Effector memory CD4-positive, alpha-beta T cell (primary cell): ENCODE data around the gene NDUFS4.
"Not testable (repeated sequence)": the region's sequence is repeated elsewhere in the genome, so short reads cannot be mapped to it uniquely, and the experiment has no call there.

Source experiments
- DNase-seq, 3 donors: peaks; one replicate each; pipeline ENCODE4 v3.0.0-alpha.2; 2020
- H3K27ac ChIP-seq: 2 replicates; pipeline ENCODE4 v1.7.0; 2013; ENCODE audit warnings: mild to moderate bottlenecking, low read length, moderate library complexity; ENCODE audit not compliant: insufficient read depth, poor library complexity, severe bottlenecking
- H3K27me3 ChIP-seq: replicated peaks from 2 replicates; pipeline ENCODE4 v1.7.0; 2013; ENCODE audit warnings: mild to moderate bottlenecking, low read length; ENCODE audit not compliant: insufficient read depth, control insufficient read depth, poor library complexity, severe bottlenecking
- H3K36me3 ChIP-seq: 2 replicates; pipeline ENCODE4 v1.7.0; 2013; ENCODE audit warnings: mild to moderate bottlenecking, low read length, moderate library complexity; ENCODE audit not compliant: control insufficient read depth, insufficient read depth
- H3K4me1 ChIP-seq: 2 replicates; pipeline ENCODE4 v1.7.0; 2013; ENCODE audit warnings: low read length, mild to moderate bottlenecking; ENCODE audit not compliant: control insufficient read depth, insufficient read depth, poor library complexity, severe bottlenecking
- H3K4me3 ChIP-seq: 2 replicates; pipeline ENCODE4 v1.7.0; 2013; ENCODE audit warnings: low read length, low read depth, mild to moderate bottlenecking; ENCODE audit not compliant: insufficient read depth, poor library complexity, severe bottlenecking
- H3K9me3 ChIP-seq: 2 replicates; pipeline ENCODE4 v1.7.0; 2013; ENCODE audit warnings: mild to moderate bottlenecking, low read length, moderate library complexity; ENCODE audit not compliant: control insufficient read depth

NDUFS4 gene

GRCh38 chr5:53597894-53598293, 37.5 kb downstream of the NDUFS4 start:
- H3K27ac ChIP-seq: no peak overlapping the region
- no peaks in the 10 kb centered on the region for H3K4me1 ChIP-seq
- no peak overlapping the region for H3K4me3 ChIP-seq
- H3K36me3 ChIP-seq: no peaks in the 10 kb centered on the region
- no peaks in the 10 kb centered on the region for H3K27me3 ChIP-seq
- H3K9me3 ChIP-seq: no peaks in the 10 kb centered on the region
- no peak for DNase-seq

DNA sequence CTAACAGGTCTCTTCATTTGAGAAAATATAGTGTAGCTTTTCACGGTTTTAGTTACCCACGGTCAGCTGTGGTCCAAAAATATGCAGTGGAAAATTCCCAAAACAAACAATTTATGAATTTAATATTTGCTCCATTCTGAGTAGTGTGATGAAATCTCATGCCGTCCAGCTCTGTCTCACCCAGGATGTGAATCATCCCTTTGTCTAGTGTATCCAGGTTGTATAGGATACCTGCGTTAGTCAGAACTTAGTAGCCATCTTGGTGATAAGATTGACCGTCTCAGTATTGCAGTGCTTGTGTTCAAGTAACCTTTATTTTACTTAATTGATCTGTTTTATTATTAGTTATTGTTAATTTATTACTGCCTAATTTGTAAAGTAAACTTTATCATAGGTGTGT, 41.1 kb downstream of the NDUFS4 start:
- no peak for DNase-seq
- Histone ChIP-seq H3K4me1 (no peaks in the 10 kb centered on the region), H3K27ac (no peak overlapping the region), H3K9me3 (no peaks in the 10 kb centered on the region), H3K27me3 (no peaks in the 10 kb centered on the region), H3K4me3 (no peak overlapping the region), H3K36me3 (peaks cover 7% of the 10 kb centered on the region)

GRCh38 chr5:53603009-53603687, 42.7 kb downstream of the NDUFS4 start:
- Histone ChIP-seq H3K9me3 (no peaks in the 10 kb centered on the region), H3K27ac (no peak overlapping the region), H3K27me3 (no peaks in the 10 kb centered on the region), H3K4me3 (no peak overlapping the region), H3K36me3 (peaks cover 7% of the 10 kb centered on the region), H3K4me1 (no peaks in the 10 kb centered on the region)
- no peak for DNase-seq

DNA sequence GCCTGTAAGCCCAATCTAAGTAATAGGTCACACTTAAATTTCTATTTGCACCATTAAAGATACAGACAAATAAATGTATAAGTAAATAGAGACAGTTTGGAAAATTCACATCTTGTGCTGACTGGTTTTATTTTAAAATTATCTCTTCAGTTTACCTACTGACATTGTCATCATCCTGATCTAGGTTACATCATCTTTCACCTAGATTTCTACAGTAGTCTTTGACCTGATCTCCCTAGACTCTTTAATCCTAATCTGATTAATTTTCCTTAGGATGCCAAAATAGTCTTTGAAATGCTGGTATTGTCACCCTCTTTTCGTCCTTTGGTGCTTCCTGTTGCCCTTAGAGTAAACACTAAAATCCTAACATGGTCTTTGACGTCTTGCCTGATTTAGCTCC, 43.9 kb downstream of the NDUFS4 start:
- Histone ChIP-seq H3K27me3 (no peaks in the 10 kb centered on the region), H3K4me1 (no peaks in the 10 kb centered on the region), H3K4me3 (no peak overlapping the region), H3K9me3 (no peaks in the 10 kb centered on the region), H3K27ac (no peak overlapping the region), H3K36me3 (peaks cover 7% of the 10 kb centered on the region)
- DNase-seq: no peak

DNA sequence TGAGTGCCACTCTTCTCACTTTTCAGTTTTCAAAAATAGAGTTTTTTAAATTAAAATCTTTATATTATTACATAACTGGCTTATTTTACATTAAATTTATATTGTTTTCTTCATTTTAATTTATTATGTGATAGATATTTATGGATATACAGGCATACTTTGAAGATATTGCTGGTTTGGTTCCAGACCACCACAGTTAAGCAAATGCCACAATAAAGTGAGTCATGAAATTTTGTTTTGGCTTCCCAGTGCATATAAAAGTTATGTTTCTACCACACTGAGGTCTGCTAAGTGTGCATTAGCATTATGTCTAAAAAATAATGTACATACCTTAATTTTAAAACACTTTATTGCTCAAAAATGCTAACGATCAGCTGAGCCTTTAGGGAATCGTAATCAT, 47.4 kb downstream of the NDUFS4 start:
- no peak for DNase-seq
- Histone ChIP-seq H3K9me3 (no peaks in the 10 kb centered on the region), H3K36me3 (peaks cover 10% of the 10 kb centered on the region), H3K4me1 (no peaks in the 10 kb centered on the region), H3K27me3 (no peaks in the 10 kb centered on the region), H3K27ac (no peak overlapping the region), H3K4me3 (no peak overlapping the region)

- not testable (repeated sequence) for H3K9me3 ChIP-seq, H3K4me3 ChIP-seq, H3K27me3 ChIP-seq, H3K27ac ChIP-seq, DNase-seq, H3K4me1 ChIP-seq
- peaks cover 10% of the 10 kb centered on the region for H3K36me3 ChIP-seq
Measured at GRCh38 chr5:53608897-53609296, 48.5 kb downstream of the NDUFS4 start.

GRCh38 chr5:53613061-53613460, 52.6 kb downstream of the NDUFS4 start:
- Histone ChIP-seq H3K27ac (no peak overlapping the region), H3K27me3 (no peaks in the 10 kb centered on the region), H3K36me3 (peaks cover 3% of the 10 kb centered on the region), H3K4me1 (no peaks in the 10 kb centered on the region), H3K9me3 (no peaks in the 10 kb centered on the region), H3K4me3 (no peak overlapping the region)
- DNase-seq: no peak

DNA sequence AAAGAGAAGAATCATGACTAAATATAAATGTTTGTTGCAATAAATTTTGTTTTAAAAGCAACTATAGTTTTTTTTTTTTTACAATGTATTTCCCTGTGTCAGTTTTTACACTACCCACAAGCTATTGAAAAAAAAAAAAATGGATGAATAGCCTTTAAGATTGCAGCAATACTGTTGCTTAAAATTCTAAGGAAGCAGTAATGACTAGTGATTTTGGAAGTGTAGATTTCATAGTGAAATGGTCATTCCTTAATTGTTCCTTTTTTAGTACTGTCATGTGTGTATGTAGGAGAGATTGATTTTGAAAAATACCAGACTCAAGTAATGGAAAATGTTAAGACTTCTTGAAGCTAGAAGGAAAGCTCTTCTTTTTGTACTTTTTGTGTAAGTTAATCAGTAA, 53.1 kb downstream of the NDUFS4 start:
- Histone ChIP-seq H3K27ac (no peak overlapping the region), H3K9me3 (no peaks in the 10 kb centered on the region), H3K4me3 (no peak overlapping the region), H3K27me3 (no peaks in the 10 kb centered on the region), H3K36me3 (peaks cover 3% of the 10 kb centered on the region), H3K4me1 (no peaks in the 10 kb centered on the region)
- DNase-seq: no peak

DNA sequence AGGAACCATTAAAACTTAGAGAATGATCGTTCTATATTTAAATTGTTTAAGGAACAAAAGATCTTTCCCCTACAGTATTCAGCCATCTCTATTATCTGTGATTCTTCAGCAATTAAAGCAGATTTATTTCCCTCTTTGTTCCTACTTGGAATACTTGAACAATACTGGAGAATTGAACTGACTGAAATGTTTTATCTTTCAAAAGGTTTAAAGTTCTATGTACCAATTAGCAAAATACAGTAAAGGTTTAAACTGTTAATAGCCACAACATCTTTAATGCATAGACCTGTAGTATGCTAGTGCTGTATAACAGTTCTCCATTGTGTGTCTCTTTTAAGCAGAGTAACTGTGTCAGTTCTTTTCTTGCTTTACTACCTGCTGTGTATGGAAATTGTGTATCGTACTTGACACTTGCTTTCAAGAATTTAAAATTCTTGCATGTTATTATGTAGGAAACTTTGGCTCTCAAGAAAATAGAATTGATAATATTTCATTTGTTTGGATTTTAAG, 54.0 kb downstream of the NDUFS4 start:
- no peaks in the 10 kb centered on the region for H3K27me3 ChIP-seq
- H3K4me1 ChIP-seq: no peaks in the 10 kb centered on the region
- no peak overlapping the region for H3K4me3 ChIP-seq
- H3K9me3 ChIP-seq: no peaks in the 10 kb centered on the region
- DNase-seq: no peak
- peaks cover 3% of the 10 kb centered on the region for H3K36me3 ChIP-seq
- H3K27ac ChIP-seq: no peak overlapping the region

DNA sequence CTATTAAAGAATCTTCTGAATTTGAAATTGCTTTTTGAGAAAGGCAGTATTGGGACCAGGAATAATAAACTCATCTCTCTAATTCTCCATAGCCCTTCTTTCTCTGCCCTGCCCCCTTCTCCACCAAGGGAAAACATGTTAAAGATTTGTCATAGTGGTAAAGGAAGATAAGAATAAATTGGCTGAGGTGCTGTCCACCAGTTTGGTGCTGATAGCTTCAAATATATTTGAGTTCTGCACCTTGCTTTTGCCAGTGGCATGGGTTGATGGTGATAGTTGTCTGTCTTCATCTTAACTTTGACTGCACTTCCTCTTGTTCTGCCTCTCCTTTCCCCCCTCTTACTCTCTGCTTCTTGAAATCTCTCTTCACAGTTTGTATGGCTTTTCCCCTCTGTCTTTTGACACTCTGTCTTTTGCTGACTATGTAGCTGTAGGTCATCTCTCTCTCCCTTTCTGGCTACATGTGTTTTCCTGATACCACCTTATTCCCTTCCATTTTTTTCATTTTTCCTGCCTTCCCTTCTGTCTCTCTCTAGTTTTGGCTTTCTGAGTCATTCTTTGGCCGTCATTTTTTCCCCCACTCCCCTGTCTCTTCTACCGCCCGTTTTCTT, 56.6 kb downstream of the NDUFS4 start:
- Histone ChIP-seq H3K27me3 (no peaks in the 10 kb centered on the region), H3K9me3 (no peaks in the 10 kb centered on the region), H3K27ac (no peak overlapping the region), H3K36me3 (no peaks in the 10 kb centered on the region), H3K4me1 (no peaks in the 10 kb centered on the region), H3K4me3 (no peak overlapping the region)
- DNase-seq: no peak
